T-helper 1 cell (primary cell): ENCODE results near the gene AFDN.
"Not testable (repeated sequence)": the region's sequence is repeated elsewhere in the genome, so short reads cannot be mapped to it uniquely, and the experiment has no call there.

Experiments
- DNase-seq, 5 donors: peaks; one replicate each; pipeline ENCODE4 v3.0.0-alpha.2; 2012 to 2020

The AFDN gene

DNA sequence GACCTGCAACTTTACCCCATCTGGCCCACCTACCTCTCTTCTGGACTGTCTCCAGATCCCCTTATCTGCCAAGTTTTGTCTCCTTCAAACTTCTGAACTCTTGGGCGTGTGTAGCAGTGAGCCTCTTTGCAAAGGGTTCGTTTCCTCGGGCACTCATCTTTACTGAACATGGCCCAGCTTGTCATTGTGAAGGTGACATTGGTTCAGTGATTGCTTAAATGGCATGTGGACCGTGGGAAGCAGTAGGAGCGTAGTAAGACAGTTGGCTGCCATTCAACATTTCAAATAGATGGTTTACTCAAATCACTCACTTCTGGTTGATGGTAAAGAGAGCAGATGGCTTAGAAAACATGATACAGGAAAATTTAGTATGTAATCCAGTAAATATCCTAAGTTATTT, 136.0 kb downstream of the AFDN start:
- DNase-seq = no peak

DNA sequence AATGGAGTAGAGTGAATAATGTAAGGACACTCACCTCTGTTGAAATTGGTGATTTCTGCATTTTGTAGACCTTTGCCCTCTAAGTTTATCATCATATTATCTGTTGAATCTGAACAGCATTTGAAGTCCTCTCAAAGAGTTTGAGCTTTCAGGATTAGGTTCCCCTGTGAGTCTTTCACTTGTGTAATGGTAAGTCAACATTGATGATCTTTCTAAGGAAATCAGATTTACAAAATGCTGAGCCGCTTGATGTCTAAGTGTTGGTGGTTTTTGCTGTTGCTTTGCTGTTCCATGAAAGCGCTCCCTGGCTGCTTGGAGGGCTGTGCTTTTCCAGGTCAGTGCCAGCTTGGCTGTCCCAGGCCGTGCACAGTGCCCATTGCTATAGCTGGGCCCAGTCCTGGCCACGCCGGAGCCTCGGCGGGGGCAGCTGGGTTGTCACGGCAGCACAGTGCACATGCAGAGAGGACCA, 136.9 kb downstream of the AFDN start:
- DNase-seq = no peak

DNA sequence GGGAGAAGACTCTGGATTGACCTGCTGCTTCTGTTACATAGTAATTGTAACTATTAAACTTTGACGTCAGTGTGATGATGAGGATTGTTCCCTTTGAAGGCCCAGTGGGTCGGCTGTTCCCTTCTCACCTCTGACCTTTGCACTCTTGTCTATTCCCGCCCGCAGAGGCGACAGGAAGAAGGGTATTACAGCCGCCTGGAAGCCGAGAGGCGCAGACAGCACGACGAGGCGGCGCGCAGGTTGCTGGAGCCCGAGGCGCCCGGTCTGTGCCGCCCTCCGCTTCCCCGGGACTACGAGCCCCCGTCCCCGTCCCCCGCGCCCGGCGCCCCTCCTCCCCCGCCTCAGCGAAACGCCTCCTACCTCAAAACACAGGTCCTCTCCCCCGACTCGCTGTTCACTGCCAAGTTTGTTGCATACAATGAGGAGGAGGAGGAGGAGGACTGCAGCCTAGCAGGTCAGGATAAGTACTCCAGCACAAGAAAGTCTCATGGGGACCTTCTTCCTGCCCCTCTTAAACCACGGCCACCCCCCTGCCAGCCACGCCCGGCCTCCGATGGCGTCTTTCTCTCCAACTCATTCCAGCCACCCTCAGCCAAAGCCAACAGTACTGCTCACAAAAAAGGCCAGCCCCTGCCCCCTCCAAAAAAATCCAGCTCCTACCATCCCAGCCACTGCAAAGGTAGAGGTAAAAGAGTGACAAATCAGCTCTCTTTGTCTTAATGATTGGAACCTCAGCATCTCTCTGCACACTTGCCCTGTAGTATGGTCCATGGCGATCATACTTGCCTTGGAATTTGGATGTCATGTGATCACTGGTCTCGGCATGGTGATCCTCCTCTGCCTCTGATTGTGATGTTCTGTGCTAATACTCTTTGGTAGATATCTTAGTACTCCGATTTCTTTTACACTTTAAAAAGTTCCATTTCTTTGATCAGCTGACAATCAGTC, 139.2 kb downstream of the AFDN start:
- no peak for DNase-seq

DNA sequence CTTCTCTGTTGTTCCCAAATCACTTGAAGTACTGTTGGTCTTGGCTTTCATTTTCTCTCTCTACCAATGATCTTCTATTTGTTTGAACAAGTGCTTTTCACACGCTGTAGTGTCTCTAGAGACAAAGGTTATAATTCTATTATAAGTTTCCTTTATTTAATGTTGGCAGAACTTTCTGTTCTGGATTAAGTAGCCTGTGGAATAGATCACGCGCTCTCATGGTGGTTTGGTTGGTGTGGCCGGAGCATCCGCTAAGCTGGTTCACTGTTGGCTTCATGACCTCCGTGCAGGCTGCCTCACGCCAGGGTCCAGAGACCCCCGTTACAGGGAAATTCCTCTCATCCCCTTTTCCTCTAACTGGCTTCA, 139.8 kb downstream of the AFDN start:
- no peak for DNase-seq

DNA sequence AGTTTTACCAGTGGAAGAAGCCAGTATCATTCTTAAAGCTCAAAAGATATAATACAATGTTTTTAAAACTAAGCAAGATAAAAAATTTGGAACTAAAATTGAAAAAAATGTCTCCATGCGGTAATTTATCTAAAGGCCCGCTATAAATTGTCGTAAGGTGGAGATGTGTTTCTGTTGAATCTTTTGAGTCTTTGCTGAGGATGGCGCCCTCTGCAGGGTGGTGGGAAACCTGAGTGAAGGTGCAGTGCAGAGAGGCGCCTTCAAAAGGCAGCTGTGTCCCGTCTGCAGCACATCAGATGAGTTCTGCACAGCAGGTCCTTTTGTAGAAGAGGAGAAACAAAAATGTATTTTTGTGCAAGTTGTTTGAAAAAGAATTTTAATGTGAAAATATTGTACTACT, 141.4 kb downstream of the AFDN start:
- peak in 1 of 5 donors; percentile 28 for DNase-seq

DNA sequence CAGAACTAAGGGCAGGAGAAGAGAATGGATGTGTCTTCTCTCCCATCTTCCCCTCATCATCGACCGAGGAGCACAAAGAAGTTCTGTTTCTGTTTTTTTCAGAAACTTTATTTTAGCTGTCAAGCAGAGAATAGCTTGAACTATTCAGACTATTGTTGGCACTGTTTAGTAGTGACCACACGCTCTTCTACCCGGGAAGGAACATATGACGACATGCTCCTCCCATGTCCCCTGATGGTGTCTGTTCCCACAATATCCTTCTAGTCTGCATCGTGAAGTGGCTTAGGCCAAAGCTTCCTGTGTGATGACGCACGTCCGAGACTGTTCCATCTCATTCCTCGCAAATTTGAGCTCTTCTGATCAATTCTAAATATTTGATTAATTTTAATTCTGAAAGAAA, 143.5 kb downstream of the AFDN start:
- no peak for DNase-seq

DNA sequence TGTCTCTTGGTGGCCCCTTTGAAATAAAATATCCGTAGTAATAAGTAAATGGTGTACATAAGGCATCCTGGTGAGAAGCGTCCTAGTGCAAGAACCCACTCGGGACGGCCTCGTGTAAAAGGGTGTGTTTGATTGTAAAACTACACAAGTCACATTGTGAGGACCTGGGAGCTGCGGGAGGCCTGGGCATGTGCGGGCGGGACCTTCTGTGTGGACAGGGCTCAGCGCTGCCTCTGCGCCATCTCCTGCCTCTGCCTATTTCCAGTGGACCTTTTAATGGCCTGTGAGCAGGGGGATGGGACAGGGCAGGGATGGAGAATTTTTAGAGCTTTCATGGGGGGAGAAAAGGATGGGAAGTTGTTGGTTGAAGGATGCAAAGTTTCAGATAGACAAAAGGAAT, 145.5 kb downstream of the AFDN start:
- no peak for DNase-seq

DNA sequence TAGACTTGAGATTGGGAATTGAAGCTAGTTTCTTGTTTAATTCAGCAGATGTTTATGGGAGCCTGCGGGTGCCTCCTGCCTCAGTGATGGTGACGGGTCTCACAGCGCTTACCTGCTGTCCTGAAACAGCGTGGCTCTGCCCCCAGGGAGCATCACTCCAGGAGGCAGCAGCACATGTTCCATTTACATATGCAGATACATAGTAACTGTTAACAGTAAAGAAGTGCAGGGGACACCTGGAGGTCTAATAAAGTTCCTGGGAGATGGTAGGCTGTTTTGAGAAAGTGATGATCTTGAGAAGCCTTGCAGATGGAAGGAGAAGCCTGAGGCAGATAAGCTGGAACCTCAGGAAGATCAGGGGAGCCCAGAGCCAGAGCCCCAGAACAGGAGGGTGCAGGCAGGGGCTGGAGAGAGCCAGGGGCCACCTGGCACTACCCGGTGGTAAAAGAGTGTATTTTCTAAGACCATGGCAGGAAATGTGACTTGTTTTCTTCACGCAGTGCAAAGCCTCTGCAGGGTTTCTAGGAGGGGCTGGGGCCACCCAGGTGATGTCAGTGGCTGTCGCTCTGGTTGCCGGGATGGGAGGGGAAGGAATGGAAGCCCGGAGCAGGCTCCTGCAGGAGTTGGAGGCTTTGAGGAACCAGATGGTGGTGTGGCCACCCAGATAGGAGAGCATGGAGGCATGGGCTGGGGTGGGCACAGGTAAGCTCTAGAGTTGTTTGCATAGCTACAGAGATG, 146.6 kb downstream of the AFDN start:
- DNase-seq = no peak

DNA sequence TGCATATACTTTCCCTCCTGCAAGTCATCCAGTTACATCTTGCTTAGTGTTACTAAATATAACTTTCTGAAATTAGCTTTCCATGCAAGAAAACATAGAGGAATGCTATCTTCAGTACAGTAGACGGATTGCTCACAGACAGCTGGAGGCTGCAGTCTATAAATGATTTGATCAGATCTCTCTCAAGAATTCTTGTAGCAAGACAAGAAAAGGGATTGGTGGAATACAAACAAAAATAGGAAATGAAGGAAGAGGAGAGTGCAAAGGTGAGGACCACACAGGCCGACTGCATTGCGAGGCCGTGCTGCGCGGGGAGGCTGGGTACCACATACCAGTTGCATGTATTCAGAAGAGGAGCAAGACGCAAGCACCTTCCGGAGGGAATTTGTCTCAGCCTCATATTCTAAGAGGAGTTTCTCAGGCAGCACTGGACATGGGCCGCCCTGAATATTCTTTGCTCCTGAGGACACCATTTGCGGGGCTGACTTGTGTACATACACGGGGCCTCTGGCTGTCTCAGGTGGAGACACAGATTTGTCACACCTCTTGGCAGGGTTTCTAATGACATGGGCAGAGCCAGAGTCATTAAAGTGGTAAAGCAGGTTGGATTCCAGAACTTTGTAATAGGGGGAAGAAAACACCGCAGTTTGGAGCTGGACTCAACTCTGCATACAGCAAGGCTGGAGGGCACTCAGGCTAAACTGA, 148.1 kb downstream of the AFDN start:
- DNase-seq = no peak

DNA sequence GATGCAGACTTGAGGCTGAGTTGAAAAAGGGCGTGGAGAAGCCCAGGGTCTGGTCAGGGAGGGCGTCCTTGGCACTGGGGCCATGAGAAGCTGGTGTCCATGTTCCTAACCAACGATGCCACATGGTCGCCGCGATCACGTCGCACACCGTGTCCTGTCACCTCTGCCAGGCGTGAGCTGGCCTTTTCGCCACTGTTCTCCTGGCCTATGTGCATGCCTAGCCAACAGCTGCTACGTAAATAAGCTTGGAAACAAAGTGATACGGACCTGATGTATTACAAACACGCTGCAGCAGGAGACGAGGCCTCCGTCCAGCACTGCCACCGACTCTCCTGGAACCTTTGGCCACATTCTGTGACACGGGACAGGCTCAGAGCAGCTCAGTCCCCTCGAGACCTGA, 148.7 kb downstream of the AFDN start:
- DNase-seq = no peak

DNA sequence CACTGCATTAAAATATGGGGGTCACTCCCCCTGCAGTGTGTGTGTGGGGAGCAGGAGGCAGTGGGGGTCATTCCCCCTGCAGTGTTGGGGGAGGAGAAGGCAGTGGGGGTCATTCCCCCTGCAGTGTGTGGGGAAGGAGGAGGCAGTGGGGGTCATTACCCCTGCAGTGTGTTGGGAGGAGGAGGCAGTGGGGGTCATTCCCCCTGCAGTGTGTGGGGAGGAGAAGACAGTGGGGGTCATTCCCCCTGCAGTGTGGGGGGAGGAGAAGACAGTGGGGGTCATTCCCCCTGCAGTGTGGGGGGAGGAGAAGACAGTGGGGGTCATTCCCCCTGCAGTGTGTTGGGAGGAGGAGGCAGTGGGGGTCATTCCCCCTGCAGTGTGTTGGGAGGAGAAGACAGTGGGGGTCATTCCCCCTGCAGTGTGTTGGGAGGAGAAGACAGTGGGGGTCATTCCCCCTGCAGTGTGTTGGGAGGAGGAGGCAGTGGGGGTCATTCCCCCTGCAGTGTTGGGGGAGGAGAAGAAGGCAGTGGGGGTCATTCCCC, 149.5 kb downstream of the AFDN start:
- DNase-seq = not testable (repeated sequence)

DNA sequence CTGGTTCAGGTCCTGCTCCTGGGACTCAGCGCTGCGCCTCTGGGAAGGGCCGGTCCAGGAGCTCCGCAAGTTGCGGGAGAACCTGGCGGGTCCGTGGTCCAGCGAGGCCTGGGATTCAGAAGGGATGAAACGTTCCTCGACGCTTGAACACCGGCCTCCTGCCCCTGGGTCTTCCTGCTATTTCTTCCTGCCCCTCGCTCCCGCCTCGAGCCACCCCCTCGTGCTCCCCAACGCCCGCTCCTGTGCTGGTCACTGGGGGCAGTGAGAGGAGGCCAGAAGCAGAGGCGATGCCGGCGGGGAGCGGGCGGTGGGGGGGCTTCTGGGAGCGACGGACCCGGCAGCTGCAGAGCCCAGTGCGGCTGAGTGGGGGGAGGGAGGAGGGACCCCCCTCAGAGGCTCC, 150.0 kb downstream of the AFDN start:
- no peak for DNase-seq

DNA sequence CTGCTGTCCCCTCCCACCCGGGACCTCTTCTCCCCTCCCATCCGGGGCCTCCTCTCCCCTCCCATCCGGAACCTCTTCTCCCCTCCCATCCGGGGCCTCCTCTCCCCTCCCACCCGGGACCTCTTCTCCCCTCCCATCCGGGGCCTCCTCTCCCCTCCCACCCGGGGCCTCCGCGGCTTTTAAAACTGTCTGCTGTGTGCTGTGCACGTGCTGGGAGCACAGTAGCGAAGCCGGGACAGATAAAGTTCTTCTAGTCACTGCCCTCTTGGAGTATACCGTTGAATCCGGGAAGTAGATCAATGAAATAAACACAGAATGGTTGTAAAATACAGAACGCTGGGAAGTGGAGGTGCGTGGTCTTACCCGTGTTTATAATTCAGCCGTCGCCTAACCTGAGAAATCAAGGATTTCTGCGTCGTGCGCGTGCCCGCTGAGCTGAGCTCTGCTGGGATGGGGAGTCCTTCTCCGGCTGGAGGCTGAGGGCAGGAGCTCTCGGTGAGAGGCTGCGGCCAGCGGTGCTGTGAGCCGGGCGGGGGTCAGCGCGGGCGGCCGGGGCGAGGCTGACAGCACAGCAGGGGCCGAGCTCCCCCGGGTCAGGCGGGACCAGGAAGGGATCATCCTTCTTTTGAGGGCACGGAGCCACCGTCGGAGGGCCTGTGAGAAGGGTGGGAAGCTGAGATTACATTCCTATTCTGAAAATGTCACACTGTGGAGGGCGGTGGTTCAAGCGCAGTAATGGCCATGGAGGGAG, 151.2 kb downstream of the AFDN start:
- DNase-seq = no peak

DNA sequence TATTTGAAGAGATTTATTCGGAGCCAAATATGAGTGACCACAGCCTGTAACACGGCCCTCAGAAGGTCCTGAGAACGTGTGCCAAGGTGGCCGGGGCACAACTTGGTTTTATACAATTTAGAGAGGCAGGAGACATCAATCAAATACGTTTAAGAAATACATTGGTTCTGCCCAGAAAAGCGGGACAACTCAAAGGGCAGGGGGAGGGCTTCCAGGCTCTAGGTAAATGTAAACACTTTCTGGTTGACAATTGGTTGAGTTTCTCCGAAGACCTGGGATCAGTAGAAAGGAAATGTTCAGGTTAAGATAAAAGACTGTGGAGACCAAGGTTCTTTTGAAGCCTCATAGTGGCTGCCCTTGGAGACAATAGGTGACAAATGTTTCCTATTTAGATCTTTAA, 151.9 kb downstream of the AFDN start:
- DNase-seq = no peak

DNA sequence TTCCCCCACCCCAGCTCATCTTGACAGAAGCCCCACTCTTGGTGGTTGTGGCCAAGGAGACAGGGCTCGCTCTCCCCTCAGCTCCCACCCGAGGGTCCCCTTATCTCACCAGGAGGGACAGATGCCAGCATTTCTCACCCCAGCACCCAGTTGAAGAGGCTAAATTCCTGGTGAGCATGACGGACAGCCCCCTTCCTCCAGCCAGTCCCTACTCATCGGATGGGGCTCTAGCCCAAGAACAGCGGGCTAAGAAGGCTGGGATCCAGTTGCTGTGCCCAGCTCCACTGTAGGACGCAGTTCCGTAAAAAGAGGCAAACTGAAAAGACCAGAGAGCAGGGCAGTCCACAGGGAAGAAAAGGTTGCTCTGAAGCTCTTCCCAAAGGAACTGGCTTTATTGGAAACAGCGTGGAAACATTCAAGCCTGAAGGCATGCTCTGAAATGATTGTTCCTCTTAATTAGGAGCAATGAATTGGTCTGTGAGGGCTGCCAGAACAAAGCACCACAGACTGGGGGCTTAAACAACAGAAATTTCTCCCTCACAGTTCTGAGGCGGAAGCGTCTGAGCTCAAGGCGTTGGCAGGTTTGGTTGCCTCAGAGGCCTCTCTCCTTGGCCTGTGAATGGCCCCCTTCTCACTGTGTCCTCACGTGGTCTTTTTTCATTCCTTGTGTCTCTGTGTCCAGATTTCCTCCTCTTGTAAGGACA, 152.9 kb downstream of the AFDN start:
- DNase-seq = no peak

DNA sequence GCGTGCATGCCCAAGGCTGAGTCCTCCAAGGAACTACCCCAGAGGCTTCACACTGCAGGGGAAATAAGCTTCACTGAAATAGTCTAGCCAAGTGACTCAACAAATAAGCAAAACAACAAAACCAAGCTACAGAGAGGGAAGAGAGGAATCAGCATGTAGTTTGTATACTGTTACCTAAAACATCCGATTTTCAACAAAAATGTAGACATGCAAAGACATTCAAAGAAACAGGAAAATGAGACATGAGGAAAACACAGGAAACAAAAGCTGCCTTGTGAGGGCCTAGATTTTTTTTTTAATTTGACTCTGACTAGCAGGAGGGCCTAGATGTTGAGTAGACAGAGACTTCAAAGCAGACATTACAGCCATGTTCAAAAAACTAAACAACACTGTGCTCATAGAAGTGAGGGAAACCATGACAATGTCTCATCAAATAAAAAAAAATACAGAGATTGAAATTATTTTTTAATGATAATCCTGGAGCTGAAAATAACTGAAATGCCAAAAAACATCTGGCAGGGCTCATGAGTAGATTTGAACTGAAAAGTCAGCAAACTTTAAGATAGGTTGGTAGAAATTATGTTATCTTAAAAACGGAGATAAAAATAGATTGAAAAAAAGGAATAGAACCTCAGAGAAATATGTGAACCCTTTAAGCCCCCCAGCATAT, 154.3 kb downstream of the AFDN start:
- no peak for DNase-seq

DNA sequence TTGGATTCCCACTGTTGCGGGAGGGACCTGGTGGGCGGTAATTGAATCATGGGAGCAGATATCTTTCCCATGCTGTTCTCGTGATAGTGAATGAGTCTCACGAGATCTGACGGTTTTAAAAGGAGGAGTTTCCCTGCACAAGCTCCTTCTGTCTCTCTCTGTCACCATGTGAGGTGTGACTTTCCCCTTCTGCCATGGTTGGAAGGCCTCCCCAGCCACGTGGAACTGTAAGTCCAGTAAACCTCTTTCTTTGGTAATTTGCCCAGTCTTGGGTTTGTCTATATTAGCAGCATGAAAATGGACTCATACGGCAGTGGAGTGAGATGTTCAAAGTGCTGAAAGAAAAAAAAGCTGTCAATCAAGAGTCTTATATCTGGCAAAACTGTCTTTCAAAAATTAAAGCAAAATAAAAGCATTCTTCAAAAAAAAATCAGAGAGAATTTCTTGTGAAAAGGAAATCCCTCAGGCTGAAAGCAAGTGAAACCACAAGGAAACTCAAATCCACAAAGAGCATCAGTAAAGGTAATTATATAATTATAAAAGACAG, 155.3 kb downstream of the AFDN start:
- no peak for DNase-seq

DNA sequence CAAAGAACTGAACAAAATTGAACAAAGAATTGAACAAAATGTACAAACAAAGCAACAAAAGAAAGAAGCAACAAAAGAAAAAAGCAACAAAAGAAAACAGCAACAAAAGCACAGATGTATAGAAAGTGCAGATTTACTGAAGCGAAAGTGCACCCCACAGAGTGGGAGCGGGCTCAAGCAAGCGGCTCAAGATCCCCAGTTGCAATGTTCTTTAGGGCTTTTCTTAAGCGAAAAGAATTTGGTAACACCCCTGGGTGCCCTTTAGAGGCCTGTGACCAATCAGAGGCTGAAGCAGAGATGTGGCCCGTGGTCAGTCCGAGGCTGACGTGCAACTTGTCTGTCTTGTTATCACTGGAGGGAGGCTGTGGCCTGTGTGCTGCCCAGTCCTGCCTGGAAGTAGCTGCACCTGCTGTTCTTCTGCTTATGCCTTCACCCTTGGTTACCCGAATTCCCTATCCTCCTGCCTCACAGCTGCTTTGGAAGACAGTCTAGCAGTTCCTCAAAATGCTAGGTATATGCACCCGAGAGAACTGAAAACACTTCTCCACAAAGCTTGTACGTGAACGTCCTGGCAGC, 157.5 kb downstream of the AFDN start:
- no peak for DNase-seq

DNA sequence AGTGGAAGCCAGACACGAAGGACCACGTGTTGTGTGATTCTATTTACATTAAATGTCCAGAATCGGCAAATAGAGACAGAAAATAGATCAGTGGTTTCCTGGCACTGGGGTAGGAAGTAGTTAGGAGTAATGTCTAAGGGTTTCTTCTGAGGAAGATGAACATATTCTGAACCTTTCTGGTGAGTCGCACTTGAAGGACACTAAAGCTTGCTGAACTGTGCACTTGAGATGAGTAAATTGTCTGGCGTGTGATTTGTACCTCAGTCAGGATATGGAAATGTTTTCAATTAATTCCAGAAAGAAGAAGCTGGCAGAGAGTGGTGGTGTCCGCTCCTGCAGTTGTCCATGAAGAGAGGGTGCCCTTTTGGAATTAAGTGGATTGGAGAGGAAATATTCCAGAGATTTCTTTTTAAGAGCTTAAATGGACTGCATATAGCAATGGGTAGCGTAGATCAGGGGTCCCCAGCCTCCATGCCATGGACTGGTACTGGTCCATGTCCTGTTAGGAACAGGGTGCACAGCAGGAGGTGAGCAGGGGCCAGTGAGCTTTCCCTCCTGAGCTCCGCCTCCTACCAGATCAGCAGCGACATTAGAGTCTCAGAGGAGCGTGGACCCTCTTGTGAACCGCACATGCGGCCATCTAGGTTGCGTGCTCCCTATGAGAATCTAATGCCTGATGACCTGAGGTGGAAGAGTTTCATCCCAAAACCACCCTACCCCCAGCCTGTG, 158.3 kb downstream of the AFDN start:
- no peak for DNase-seq
